Brain microvascular endothelial cell (primary cell): Measurements from ENCODE around the gene ANKRD33.
"Not testable (repeated sequence)": the region's sequence is repeated elsewhere in the genome, so short reads cannot be mapped to it uniquely, and the experiment has no call there.

Source experiments
- DNase-seq: peaks from one replicate; pipeline ENCODE4 v3.0.0-alpha.2; 2020
- H3K27ac ChIP-seq: fragments of 250-450 bp; sonication (Bioruptor Pico); 2 replicates; pipeline ENCODE4 v1.5.1; 2020; ENCODE audit warnings: mild to moderate bottlenecking, moderate library complexity
- H3K27me3 ChIP-seq: fragments of 250-450 bp; sonication (Bioruptor Pico); replicated peaks from 2 replicates; pipeline ENCODE4 v1.5.1; 2020; ENCODE audit warnings: mild to moderate bottlenecking
- H3K36me3 ChIP-seq: fragments of 250-450 bp; sonication (Bioruptor Pico); replicated peaks from 2 replicates; pipeline ENCODE4 v1.5.1; 2020; ENCODE audit warnings: mild to moderate bottlenecking
- H3K4me3 ChIP-seq: 2 replicates; pipeline ENCODE4 v1.5.1; 2011; ENCODE audit warnings: low read depth, mild to moderate bottlenecking, control low read depth, low read length, moderate library complexity
- CTCF ChIP-seq: IDR thresholded peaks from 2 replicates; pipeline ENCODE4 v1.5.1; 2011; ENCODE audit warnings: low read depth, mild to moderate bottlenecking, moderate library complexity, low read length, control low read depth, inconsistent platforms; ENCODE audit errors: missing control alignments
- in situ Hi-C: cut with HindIII; loops from 2 replicates; pipeline ENCODE4 v1.10.0; 2017; ENCODE audit warnings: low sequenced_read_pairs, low pct_ligation_motif_present

Gene ANKRD33

GRCh38 chr12:51874000-51874399 lies 13.9 kb upstream of the ANKRD33 start:
- Histone ChIP-seq H3K27ac (no peak overlapping the region), H3K27me3 (peaks cover 15% of the 10 kb centered on the region), H3K4me3 (no peak overlapping the region), H3K36me3 (no peaks in the 10 kb centered on the region)
- no peak for DNase-seq
- TF ChIP-seq CTCF = no peak
- in situ Hi-C loops = no loop called here

GRCh38 chr12:51874486-51874885 lies 13.4 kb upstream of the ANKRD33 start:
- H3K27ac ChIP-seq = no peak overlapping the region
- no peaks in the 10 kb centered on the region for H3K36me3 ChIP-seq
- no peak overlapping the region for H3K4me3 ChIP-seq
- TF ChIP-seq CTCF = no peak
- in situ Hi-C loops = no loop called here
- H3K27me3 ChIP-seq = peaks cover 11% of the 10 kb centered on the region
- DNase-seq = no peak

- in situ Hi-C loops = no loop called here
- no peak for DNase-seq
- Histone ChIP-seq H3K27ac (no peak overlapping the region), H3K36me3 (no peaks in the 10 kb centered on the region), H3K27me3 (no peaks in the 10 kb centered on the region), H3K4me3 (no peak overlapping the region)
- TF ChIP-seq CTCF = no peak
Measured at GRCh38 chr12:51879102-51879501, 8.8 kb upstream of the ANKRD33 start.

- TF ChIP-seq CTCF = no peak
Measured at GRCh38 chr12:51883295-51883694, 4.6 kb upstream of the ANKRD33 start.

GRCh38 chr12:51883998-51884675 lies 3.8 kb upstream of the ANKRD33 start:
- TF ChIP-seq CTCF = no peak
- no peak overlapping the region for H3K27ac ChIP-seq
- in situ Hi-C loops = no loop called here
- DNase-seq = no peak
- no peaks in the 10 kb centered on the region for H3K36me3 ChIP-seq
- H3K4me3 ChIP-seq = no peak overlapping the region
- no peaks in the 10 kb centered on the region for H3K27me3 ChIP-seq

More at GRCh38 chr12:51883295-51883694, 4.6 kb upstream of the ANKRD33 start:
- Histone ChIP-seq H3K27ac (no peak overlapping the region), H3K36me3 (no peaks in the 10 kb centered on the region), H3K27me3 (no peaks in the 10 kb centered on the region), H3K4me3 (no peak overlapping the region)
- no peak for DNase-seq
- in situ Hi-C loops = no loop called here

GRCh38 chr12:51884676-51885229 lies 3.1 kb upstream of the ANKRD33 start:
- no peaks in the 10 kb centered on the region for H3K27me3 ChIP-seq
- no peaks in the 10 kb centered on the region for H3K36me3 ChIP-seq
- in situ Hi-C loops = no loop called here
- TF ChIP-seq CTCF = no peak
- no peak overlapping the region for H3K27ac ChIP-seq
- no peak for DNase-seq
- H3K4me3 ChIP-seq = no peak overlapping the region

GRCh38 chr12:51885294-51886020 lies 2.4 kb upstream of the ANKRD33 start:
- H3K27ac ChIP-seq = peak overlapping the region; percentile 41
- H3K27me3 ChIP-seq, H3K36me3 ChIP-seq, in situ Hi-C loops, H3K4me3 ChIP-seq, DNase-seq: not testable (repeated sequence)
